HepG2 (cell line): ENCODE results near the gene ANKRD31. TPM values are rescaled to one million over a fixed set of nuclear protein-coding genes. Genes with fewer than 3 reads are reported as not detected.

Experiments
- ATAC-seq: fragments of 200-7000 bp; cut with Tn5 transposase; 3 replicates; pipeline ENCODE4 v1.9.1; 2020; ENCODE audit warnings: mild to moderate bottlenecking, moderate library complexity
- BruUV-seq: library from RNA; stranded (reverse); fragments of 400-500 nt; replicated peaks from 2 replicates; lab custom pipeline; 2021; lab: Mats Ljungman, UMichigan
- CTCF ChIA-PET: fragments of 300-600 bp; formaldehyde crosslinking; extraction: SDS; loops from one replicate; lab custom pipeline; 2021; ENCODE audit warnings: low total read pairs, inconsistent platforms, low intra/inter-chr PET ratio; lab: Yijun Ruan, JAX
- POLR2A ChIA-PET: fragments of 350-600 bp; sonication (Branson Sonifier 250); formaldehyde crosslinking; loops from one replicate; lab custom pipeline; 2020; ENCODE audit warnings: antibody characterized with exemption, inconsistent platforms; lab: Yijun Ruan, JAX
- DNase-seq: peaks from one replicate; pipeline ENCODE4 v3.0.0-alpha.2; 2015; ENCODE audit warnings: low spot score
- FAIRE-seq: peaks from 3 replicates; lab custom pipeline; 2011; peaks lifted over from hg19 to GRCh38; lab: Jason Lieb, UNC
- H2AFZ ChIP-seq: one replicate; pipeline ENCODE4 v1.6.1; 2011; ENCODE audit warnings: low read length, inconsistent platforms
- H3K27ac ChIP-seq: fragments of 300-600 bp; 3 replicates; pipeline ENCODE4 v1.8.0; 2011; ENCODE audit warnings: mixed run types, mild to moderate bottlenecking, mixed read lengths, low read length, inconsistent platforms; ENCODE audit not compliant: insufficient read depth; ENCODE audit errors: extremely low read length
- H3K27me3 ChIP-seq, 2 experiments: fragments of 200-600 bp in 1 of 2; 2 replicates in 1 of 2; 3 replicates in 1 of 2; pipeline versions ENCODE4 v1.6.0 to v1.8.0; 2011; ENCODE audit warnings: low read length in 2 of 2, mild to moderate bottlenecking in 2 of 2, moderate library complexity in 2 of 2, inconsistent platforms in 1 of 2; ENCODE audit not compliant: insufficient read depth in 2 of 2, control insufficient read depth in 1 of 2
- H3K36me3 ChIP-seq, 2 experiments: fragments of 200-600 bp in 1 of 2; replicated peaks in 1 of 2; 2 replicates in 1 of 2; 3 replicates in 1 of 2; pipeline versions ENCODE4 v1.5.1 to v1.8.0; 2011; ENCODE audit warnings: low read length in 2 of 2, inconsistent platforms in 1 of 2; ENCODE audit not compliant: insufficient read depth in 2 of 2, control insufficient read depth in 1 of 2
- H3K4me1 ChIP-seq: 2 replicates; pipeline ENCODE4 v1.5.1; 2012; ENCODE audit warnings: low read length, inconsistent platforms; ENCODE audit not compliant: insufficient read depth
- H3K4me2 ChIP-seq: 2 replicates; pipeline ENCODE4 v1.6.0; 2011; ENCODE audit warnings: low read depth, low read length, inconsistent platforms
- H3K4me3 ChIP-seq, 3 experiments: fragments of 200-600 bp in 1 of 3; sonication (generic), shearing (Covaris generic) in 1 of 3; replicated peaks in 1 of 3; 2 replicates each; pipeline ENCODE4 v1.5.1; 2011 to 2016; ENCODE audit warnings: low read length in 3 of 3, inconsistent platforms in 2 of 3, low read depth in 2 of 3, mild to moderate bottlenecking in 2 of 3, control low read depth in 1 of 3, mixed read lengths in 1 of 3; ENCODE audit not compliant: insufficient read depth in 1 of 3
- H3K79me2 ChIP-seq: one replicate; pipeline ENCODE4 v1.6.1; 2011; ENCODE audit warnings: low read length, inconsistent platforms; ENCODE audit not compliant: insufficient read depth
- H3K9ac ChIP-seq: 2 replicates; pipeline ENCODE4 v1.6.0; 2011; ENCODE audit warnings: mild to moderate bottlenecking, low read depth, low read length, inconsistent platforms; ENCODE audit not compliant: insufficient read depth
- H3K9me3 ChIP-seq: 2 replicates; pipeline ENCODE4 v1.5.1; 2012; ENCODE audit warnings: mild to moderate bottlenecking, low read length
- H4K20me1 ChIP-seq: 2 replicates; pipeline ENCODE4 v1.6.0; 2011; ENCODE audit warnings: inconsistent platforms, mild to moderate bottlenecking, low read length, moderate library complexity; ENCODE audit not compliant: insufficient read depth
- DRAP1 ChIP-seq: IDR thresholded peaks from 2 replicates; pipeline ENCODE4 v1.6.1; 2016; ENCODE audit warnings: missing genetic modification reagents, missing compliant biosample characterization
- HNRNPH1 ChIP-seq: fragments of 200-400 bp; formaldehyde crosslinking; optimal IDR thresholded peaks from 2 replicates; pipeline ENCODE3; 2017; ENCODE audit warnings: mild to moderate bottlenecking, low read depth, low read length
- KDM2A ChIP-seq: sonication (generic); formaldehyde crosslinking; IDR thresholded peaks from 2 replicates; pipeline ENCODE4 v1.4.0; 2020; ENCODE audit warnings: low read depth, missing genetic modification reagents, borderline replicate concordance
- NKX3-1 ChIP-seq: sonication (generic); formaldehyde crosslinking; IDR thresholded peaks from 2 replicates; pipeline ENCODE4 v1.5.0; 2020; ENCODE audit warnings: missing genetic modification reagents
- ZFP36L2 ChIP-seq: sonication (generic); formaldehyde crosslinking; IDR thresholded peaks from 2 replicates; pipeline ENCODE4 v1.4.0; 2020; ENCODE audit warnings: missing genetic modification reagents
- ZNF619 ChIP-seq: sonication (generic); formaldehyde crosslinking; IDR thresholded peaks from 2 replicates; pipeline ENCODE4 v1.4.0; 2020; ENCODE audit warnings: mild to moderate bottlenecking, missing genetic modification reagents
- ZNF788 ChIP-seq: sonication (generic); formaldehyde crosslinking; IDR thresholded peaks from 2 replicates; pipeline ENCODE4 v1.5.0; 2020; ENCODE audit warnings: mild to moderate bottlenecking, missing genetic modification reagents, borderline replicate concordance
- WGBS: methylation state at CpG from one replicate; pipeline ENCODE4 v1.1.6; 2017; ENCODE audit warnings: low lambda C conversion rate; 5-methylcytosine and 5-hydroxymethylcytosine counted together
- in situ Hi-C: cut with HindIII; loops from 2 replicates; pipeline ENCODE4 v1.10.0; 2017; ENCODE audit warnings: low pct_unique_long_range_greater_than_20kb; ENCODE audit not compliant: extremely low pct_ligation_motif_present
- intact Hi-C: fragments of 100-400 bp; cut with micrococcal nuclease; formaldehyde crosslinking; loops from one replicate; pipeline ENCODE4 v1.10.0; 2022; ENCODE audit not compliant: unreplicated experiment
- polyA plus RNA-seq, 8 experiments: library from polyadenylated mRNA; depleted of rRNA in 3 of 8; stranded (reverse) in 7 of 8; unstranded in 1 of 8; fragments of >200 nt; fragmentation: Illumina TruSeq in 4 of 8; extraction: Trizol in 4 of 8; gene quantifications; 2 replicates each; pipeline versions ENCODE4 v1.2.1 to v1.2.3, GENCODE V29; 2011 to 2016; ENCODE audit warnings: low read depth in 4 of 8, missing spikeins in 1 of 8, mixed read lengths in 1 of 8; ENCODE audit not compliant: insufficient read depth in 1 of 8
- total RNA-seq, 5 experiments: library from RNA; depleted of rRNA; stranded (reverse); fragments of >200 nt; fragmentation: Illumina TruSeq; extraction: Trizol; gene quantifications; 2 replicates each; pipeline ENCODE4 v1.2.3, GENCODE V29; 2016; ENCODE audit warnings: low read depth in 1 of 5
- TF ChIP-seq, protein P1 (sequence below): sonication (generic); formaldehyde crosslinking; IDR thresholded peaks from 2 replicates; pipeline ENCODE4 v1.4.0; 2020; ENCODE audit warnings: missing genetic modification reagents, borderline replicate concordance

The ANKRD31 gene
- total and polyA plus RNA-seq, 2 of the 13 experiments (the other 11 are each of a cell fraction or from before 2014, with no cell fraction given): 0.01 to 0.09 TPM

DNA sequence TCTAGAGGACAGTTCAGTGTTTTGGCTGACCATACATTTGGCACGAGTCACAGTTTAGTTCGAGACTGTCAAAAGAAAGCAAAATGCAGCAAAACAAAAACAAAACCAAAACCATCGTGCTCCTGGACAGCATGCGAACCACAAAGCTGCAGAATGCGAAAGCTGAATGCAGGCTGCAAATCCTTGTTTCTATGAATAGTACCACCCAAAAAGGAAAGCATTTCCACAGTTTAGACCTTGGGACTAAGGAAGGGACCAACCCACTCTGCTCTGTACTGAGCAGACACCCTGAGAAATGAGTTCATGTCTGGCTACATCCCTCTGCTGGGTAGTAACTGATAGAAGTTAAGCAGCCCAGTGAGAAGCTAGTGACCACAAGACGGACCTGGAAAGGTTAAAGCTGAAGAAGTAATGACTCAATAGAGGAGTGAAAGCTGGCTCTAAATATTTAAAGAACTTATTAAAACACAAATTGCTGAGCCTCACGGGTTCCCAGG is 188.2 kb downstream of the ANKRD31 start:
- H2AFZ ChIP-seq: no peak overlapping the region
- no peak overlapping the region for H3K4me2 ChIP-seq
- 68% methylated on average over 7 of the region's 7 CpGs for WGBS
- H3K79me2 ChIP-seq: no peaks in the 10 kb centered on the region
- H3K4me1 ChIP-seq: peaks cover 32% of the 10 kb centered on the region
- POLR2A ChIA-PET: no interaction called here
- no peaks in the 10 kb centered on the region for H3K9me3 ChIP-seq
- intact Hi-C loops (no loop called here), in situ Hi-C loops (loop anchor here (10.0 kb wide), 1 partner anchor 114 kb away; no protein-coding TSS in a partner anchor)
- no TSS peak for BruUV-seq
- H3K9ac ChIP-seq: no peak overlapping the region
- FAIRE-seq (no peak), DNase-seq (no peak), ATAC-seq (no peak)
- H3K27me3 ChIP-seq: peaks cover 13 to 26% of the 10 kb centered on the region in 2 experiments
- no peak overlapping the region for H3K4me3 ChIP-seq
- H3K27ac ChIP-seq: no peak overlapping the region
- H3K36me3 ChIP-seq: no peaks in the 10 kb centered on the region
- H4K20me1 ChIP-seq: no peaks in the 10 kb centered on the region
- no peak for TF ChIP-seq HNRNPH1
- no peak for TF ChIP-seq ZFP36L2 (CRISPR knock-in tag)
- TF ChIP-seq, protein P1, sequence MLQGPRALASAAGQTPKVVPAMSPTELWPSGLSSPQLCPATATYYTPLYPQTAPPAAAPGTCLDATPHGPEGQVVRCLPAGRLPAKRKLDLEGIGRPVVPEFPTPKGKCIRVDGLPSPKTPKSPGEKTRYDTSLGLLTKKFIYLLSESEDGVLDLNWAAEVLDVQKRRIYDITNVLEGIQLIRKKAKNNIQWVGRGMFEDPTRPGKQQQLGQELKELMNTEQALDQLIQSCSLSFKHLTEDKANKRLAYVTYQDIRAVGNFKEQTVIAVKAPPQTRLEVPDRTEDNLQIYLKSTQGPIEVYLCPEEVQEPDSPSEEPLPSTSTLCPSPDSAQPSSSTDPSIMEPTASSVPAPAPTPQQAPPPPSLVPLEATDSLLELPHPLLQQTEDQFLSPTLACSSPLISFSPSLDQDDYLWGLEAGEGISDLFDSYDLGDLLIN (CRISPR knock-in tag): no peak
- TF ChIP-seq ZNF619 (CRISPR knock-in tag): no peak
- no peak for TF ChIP-seq DRAP1
- TF ChIP-seq KDM2A (CRISPR knock-in tag): no peak
- no peak for TF ChIP-seq ZNF788 (CRISPR knock-in tag)
- no peak for TF ChIP-seq NKX3-1
- CTCF ChIA-PET: no interaction called here
